SW 1271 (cell line): ENCODE measurements around the gene BST1.

ENCODE experiments used
- DNase-seq, 2 experiments: peaks; one replicate each; lab custom pipeline; 2025; lab: John Stamatoyannopoulos, UW

Gene BST1

DNA sequence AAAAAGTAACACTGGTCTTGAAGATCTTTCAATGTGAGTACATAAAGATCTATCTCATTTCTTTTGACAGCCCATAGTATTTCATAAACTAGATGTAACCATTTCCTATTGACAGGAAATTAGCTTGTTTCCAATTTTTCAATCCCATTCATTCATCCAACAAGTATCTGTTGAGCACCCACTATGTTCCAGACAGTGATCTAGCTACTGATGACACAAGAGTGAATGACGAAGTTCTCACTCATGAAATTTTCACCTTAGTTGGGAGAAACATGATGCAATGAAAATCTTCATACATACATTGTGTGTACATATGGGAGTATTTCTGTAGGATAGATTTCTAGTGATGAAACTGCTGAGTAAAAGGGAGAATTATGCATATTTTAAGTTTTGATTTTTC is 76.9 kb downstream of the BST1 start:
- DNase-seq, result no peak

DNA sequence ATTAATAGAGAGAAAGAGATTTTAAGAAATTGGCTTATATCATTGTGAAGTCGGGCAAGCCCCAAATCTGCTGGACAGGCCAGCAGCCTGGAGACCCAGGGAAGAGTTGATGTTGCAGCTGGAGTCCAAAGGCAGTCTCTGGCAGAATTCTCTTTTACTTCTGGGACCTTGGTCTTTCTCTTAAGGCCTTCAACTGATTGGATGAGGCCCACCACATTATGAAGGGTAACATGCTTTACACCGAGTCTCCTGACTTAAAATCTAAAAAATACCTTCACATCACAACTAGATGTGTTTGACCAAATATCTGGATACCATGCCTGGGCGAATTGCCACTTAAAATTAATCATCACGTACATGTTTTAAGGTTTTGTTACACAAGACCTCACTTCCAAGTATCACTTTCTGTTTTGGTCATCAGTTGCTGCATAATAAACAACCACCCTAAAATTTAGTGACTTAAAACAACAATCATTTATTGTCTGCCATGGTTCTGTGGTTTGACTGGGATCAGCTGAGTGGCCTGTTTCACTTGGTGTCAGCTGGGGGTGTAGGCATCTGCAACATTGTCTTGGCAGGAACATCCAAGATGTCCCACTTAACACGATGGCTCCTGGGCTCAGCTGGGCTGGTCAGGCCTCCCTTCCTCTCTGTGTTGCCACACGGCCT is 78.7 kb downstream of the BST1 start:
- DNase-seq, result no peak
